ENCODE results near the gene UQCRC1. TPM values are rescaled to one million over a fixed set of nuclear protein-coding genes. Genes with fewer than 3 reads are reported as not detected.

Gene UQCRC1
- total and polyA plus RNA-seq, 2 donors = 108 to 159 TPM

DNA sequence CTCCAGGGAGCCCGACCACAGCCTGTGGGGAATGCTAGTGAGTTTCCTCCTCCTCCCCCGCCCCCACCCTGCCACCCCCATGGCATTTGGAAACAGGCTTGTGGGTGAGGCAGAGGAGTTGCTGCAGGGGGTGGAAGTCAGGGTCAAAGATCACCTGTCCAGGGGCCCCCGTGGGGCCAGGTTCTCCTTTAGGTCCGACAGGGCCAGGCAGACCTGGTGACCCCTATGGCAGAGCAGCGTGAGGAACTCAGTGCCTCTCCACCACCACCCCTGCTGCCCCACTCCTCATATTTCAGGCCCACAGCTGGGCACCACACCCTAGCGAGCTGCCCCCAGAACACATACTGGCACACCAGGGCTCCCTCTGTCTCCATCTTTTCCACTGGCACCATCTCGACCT, 36.9 kb downstream of the UQCRC1 start:
- Histone ChIP-seq H3K9me3 (ENCODE audit: control insufficient read depth in 2 of 2, insufficient read depth in 1 of 2, low read length in 1 of 2) (no peaks in the 10 kb centered on the region), H3K4me1 (ENCODE audit: control insufficient read depth in 2 of 2, insufficient read depth in 2 of 2, low read length in 2 of 2) (no peaks in the 10 kb centered on the region), H3K36me3 (ENCODE audit: control insufficient read depth in 2 of 2, insufficient read depth in 2 of 2, low read length in 1 of 2) (no peaks in the 10 kb centered on the region), H3K4me3 (ENCODE audit: low read length in 2 of 2) (no peak overlapping the region), H3K27me3 (ENCODE audit: control insufficient read depth in 2 of 2, insufficient read depth in 1 of 2, low read length in 1 of 2) (no peaks in the 10 kb centered on the region), H3K27ac (ENCODE audit: low read depth in 1 of 2, low read length in 1 of 2) (no peak overlapping the region)
- DNase-seq (ENCODE audit: low read depth in 6 of 9, low spot score in 9 of 9) = no peak
- WGBS = 95% methylated on average over 7 of the region's 7 CpGs

DNA sequence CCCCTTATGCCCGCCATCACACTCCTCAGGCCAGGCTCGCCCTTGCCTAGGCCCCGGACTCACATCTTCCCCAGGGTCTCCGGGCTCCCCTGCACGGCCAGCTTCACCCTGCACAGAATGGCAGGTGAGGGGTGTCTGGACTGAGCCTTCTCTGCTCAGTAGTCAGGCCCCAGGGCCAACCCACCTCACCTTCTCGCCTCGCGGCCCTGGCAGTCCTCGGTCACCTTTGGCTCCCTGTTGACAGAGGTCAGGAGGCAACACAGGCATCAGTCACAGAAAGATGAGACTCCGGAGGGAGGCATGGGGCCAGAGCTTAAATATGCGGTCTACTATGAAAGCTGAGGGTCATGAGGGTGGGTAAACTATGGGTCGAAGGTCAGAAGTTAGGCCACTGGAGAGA, 37.5 kb downstream of the UQCRC1 start:
- Histone ChIP-seq H3K27me3 (ENCODE audit: control insufficient read depth in 2 of 2, insufficient read depth in 1 of 2, low read length in 1 of 2) (no peaks in the 10 kb centered on the region), H3K36me3 (ENCODE audit: control insufficient read depth in 2 of 2, insufficient read depth in 2 of 2, low read length in 1 of 2) (no peaks in the 10 kb centered on the region), H3K4me3 (ENCODE audit: low read length in 2 of 2) (no peak overlapping the region), H3K27ac (ENCODE audit: low read depth in 1 of 2, low read length in 1 of 2) (no peak overlapping the region), H3K9me3 (ENCODE audit: control insufficient read depth in 2 of 2, insufficient read depth in 1 of 2, low read length in 1 of 2) (no peaks in the 10 kb centered on the region), H3K4me1 (ENCODE audit: control insufficient read depth in 2 of 2, insufficient read depth in 2 of 2, low read length in 2 of 2) (no peaks in the 10 kb centered on the region)
- DNase-seq (ENCODE audit: low read depth in 6 of 9, low spot score in 9 of 9) = no peak
- 96% methylated on average over 12 of the region's 12 CpGs for WGBS

DNA sequence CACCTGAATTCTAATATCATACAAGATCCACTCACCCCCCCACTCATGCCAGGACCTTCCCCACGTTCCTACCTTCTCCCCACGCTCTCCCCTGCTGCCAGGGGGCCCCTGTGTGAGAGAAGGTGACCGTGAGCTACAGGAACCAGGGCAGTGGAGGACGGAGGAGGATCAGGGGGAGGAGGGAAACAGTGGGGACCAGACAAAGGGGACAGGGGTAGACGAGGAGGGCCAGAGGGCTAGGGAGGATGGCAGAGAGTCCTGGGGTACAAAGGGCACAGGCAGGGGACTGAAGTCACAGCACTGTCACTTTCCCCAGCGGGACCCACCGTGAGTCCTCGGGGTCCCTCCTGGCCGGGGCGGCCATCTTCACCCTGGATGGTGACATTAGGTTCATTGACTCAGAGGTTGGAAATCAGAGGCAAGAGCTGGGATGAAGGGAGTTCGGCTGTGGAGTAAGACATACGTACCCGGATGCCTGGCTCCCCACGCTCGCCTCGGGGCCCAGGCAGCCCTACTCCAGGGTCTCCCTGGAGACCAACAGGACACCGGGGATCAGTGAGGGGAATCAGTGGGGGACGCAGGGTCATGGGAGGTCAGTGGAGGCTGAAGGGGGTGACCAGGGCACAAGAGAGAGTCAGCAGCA, 39.5 kb downstream of the UQCRC1 start:
- H3K36me3 ChIP-seq (ENCODE audit: control insufficient read depth in 2 of 2, insufficient read depth in 2 of 2, low read length in 1 of 2) = no peaks in the 10 kb centered on the region
- no peak overlapping the region for H3K4me3 ChIP-seq (ENCODE audit: low read length in 2 of 2)
- DNase-seq (ENCODE audit: low read depth in 6 of 9, low spot score in 9 of 9) = no peak
- no peak overlapping the region for H3K27ac ChIP-seq (ENCODE audit: low read depth in 1 of 2, low read length in 1 of 2)
- H3K27me3 ChIP-seq (ENCODE audit: control insufficient read depth in 2 of 2, insufficient read depth in 1 of 2, low read length in 1 of 2) = no peaks in the 10 kb centered on the region
- peaks cover 0 to 5% of the 10 kb centered on the region in 2 donors for H3K9me3 ChIP-seq (ENCODE audit: control insufficient read depth in 2 of 2, insufficient read depth in 1 of 2, low read length in 1 of 2)
- no peaks in the 10 kb centered on the region for H3K4me1 ChIP-seq (ENCODE audit: control insufficient read depth in 2 of 2, insufficient read depth in 2 of 2, low read length in 2 of 2)
- 95% methylated on average over 18 of the region's 18 CpGs for WGBS

DNA sequence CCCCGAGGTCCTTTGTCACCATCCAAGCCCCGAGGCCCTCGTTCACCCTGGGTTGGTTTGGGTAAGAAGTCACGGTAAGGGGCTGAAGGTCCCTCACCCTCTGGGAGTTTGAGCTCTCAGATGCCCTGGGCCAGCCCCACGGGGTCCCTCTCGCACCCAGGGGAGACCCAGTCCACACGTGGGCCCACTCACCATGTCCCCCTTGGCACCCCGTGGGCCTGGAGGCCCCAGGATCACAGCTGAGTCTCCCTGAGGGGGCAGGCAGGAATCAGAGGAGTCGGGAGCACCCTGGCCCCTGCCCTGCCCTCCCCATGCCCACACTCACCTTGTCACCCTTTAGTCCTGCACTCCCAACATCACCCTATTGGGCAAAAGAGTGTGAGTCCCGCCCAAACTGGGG, 40.0 kb downstream of the UQCRC1 start:
- Histone ChIP-seq H3K27me3 (ENCODE audit: control insufficient read depth in 2 of 2, insufficient read depth in 1 of 2, low read length in 1 of 2) (no peaks in the 10 kb centered on the region), H3K4me1 (ENCODE audit: control insufficient read depth in 2 of 2, insufficient read depth in 2 of 2, low read length in 2 of 2) (no peaks in the 10 kb centered on the region), H3K36me3 (ENCODE audit: control insufficient read depth in 2 of 2, insufficient read depth in 2 of 2, low read length in 1 of 2) (no peaks in the 10 kb centered on the region), H3K9me3 (ENCODE audit: control insufficient read depth in 2 of 2, insufficient read depth in 1 of 2, low read length in 1 of 2) (peaks cover 0 to 5% of the 10 kb centered on the region in 2 donors), H3K4me3 (ENCODE audit: low read length in 2 of 2) (no peak overlapping the region), H3K27ac (ENCODE audit: low read depth in 1 of 2, low read length in 1 of 2) (no peak overlapping the region)
- WGBS = 95% methylated on average over 10 of the region's 10 CpGs
- DNase-seq (ENCODE audit: low read depth in 6 of 9, low spot score in 9 of 9) = no peak

DNA sequence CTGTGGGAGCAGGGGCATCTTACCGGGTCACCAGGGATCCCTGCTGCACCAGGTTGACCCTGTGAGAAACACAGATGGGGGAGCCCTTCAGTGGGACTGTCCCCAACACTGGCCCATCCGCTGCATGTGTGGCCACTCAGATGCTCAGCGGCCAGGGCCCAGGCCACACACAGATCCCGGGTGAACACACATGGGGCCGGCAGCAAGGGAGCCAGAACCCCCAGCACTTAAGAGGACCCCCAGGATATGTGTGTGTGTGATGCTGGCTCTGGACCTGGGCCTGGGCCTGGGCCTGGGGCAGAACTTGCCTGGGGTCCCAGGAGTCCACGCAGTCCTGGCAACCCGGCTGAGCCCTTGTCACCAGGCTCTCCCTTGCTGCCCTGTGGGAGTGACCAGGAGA, 41.0 kb downstream of the UQCRC1 start:
- no peak for DNase-seq (ENCODE audit: low read depth in 6 of 9, low spot score in 9 of 9)
- Histone ChIP-seq H3K36me3 (ENCODE audit: control insufficient read depth in 2 of 2, insufficient read depth in 2 of 2, low read length in 1 of 2) (no peaks in the 10 kb centered on the region), H3K9me3 (ENCODE audit: control insufficient read depth in 2 of 2, insufficient read depth in 1 of 2, low read length in 1 of 2) (peaks cover 0 to 5% of the 10 kb centered on the region in 2 donors), H3K27me3 (ENCODE audit: control insufficient read depth in 2 of 2, insufficient read depth in 1 of 2, low read length in 1 of 2) (no peaks in the 10 kb centered on the region), H3K4me3 (ENCODE audit: low read length in 2 of 2) (no peak overlapping the region), H3K27ac (ENCODE audit: low read depth in 1 of 2, low read length in 1 of 2) (no peak overlapping the region), H3K4me1 (ENCODE audit: control insufficient read depth in 2 of 2, insufficient read depth in 2 of 2, low read length in 2 of 2) (no peaks in the 10 kb centered on the region)
- 97% methylated on average over 7 of the region's 7 CpGs for WGBS

DNA sequence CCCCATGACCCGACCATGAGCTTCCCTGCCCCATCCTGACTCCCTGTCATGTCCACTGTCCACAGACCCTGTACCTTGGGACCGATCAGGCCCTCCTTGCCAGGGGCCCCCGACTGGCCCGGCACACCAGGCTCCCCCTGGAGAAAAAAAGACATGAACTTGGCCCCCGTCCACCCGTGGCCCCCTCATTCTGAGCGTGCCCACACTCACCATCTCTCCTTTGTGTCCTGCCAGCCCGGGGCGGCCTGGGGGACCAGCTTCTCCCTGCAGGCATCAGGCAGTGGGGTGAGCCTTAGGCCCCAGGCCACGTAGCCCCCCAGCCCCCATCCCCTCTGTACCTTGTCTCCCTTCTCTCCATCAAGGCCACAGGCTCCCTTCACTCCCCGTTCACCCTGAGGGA, 41.9 kb downstream of the UQCRC1 start:
- no peak for DNase-seq (ENCODE audit: low read depth in 6 of 9, low spot score in 9 of 9)
- whole genome bisulfite sequencing = 96% methylated on average over 11 of the region's 11 CpGs
- no peaks in the 10 kb centered on the region for H3K4me1 ChIP-seq (ENCODE audit: control insufficient read depth in 2 of 2, insufficient read depth in 2 of 2, low read length in 2 of 2)
- peaks cover 0 to 5% of the 10 kb centered on the region in 2 donors for H3K9me3 ChIP-seq (ENCODE audit: control insufficient read depth in 2 of 2, insufficient read depth in 1 of 2, low read length in 1 of 2)
- H3K36me3 ChIP-seq (ENCODE audit: control insufficient read depth in 2 of 2, insufficient read depth in 2 of 2, low read length in 1 of 2) = no peaks in the 10 kb centered on the region
- H3K4me3 ChIP-seq (ENCODE audit: low read length in 2 of 2) = no peak overlapping the region
- H3K27ac ChIP-seq (ENCODE audit: low read depth in 1 of 2, low read length in 1 of 2) = no peak overlapping the region
- peaks cover 0 to 2% of the 10 kb centered on the region in 2 donors for H3K27me3 ChIP-seq (ENCODE audit: control insufficient read depth in 2 of 2, insufficient read depth in 1 of 2, low read length in 1 of 2)

DNA sequence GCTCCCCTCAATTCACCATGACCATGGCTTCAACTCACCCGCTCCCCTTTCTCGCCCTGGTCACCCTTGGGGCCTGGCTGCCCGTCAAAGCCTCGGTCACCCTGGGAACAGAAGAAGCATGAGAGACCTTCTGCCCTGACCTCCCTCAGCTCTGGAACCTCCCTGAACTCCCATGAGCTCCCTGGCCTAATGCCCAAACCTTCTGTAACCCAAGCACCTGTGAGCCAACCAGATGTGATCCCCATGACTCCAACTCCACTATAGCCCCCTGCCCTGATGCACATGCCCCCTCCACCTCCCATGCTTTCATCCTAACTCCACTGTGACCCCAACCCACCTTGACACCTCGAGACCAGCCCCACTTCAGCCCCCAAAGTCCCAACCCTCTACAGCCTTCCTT, 42.4 kb downstream of the UQCRC1 start:
- DNase-seq (ENCODE audit: low read depth in 6 of 9, low spot score in 9 of 9) = no peak
- Histone ChIP-seq H3K36me3 (ENCODE audit: control insufficient read depth in 2 of 2, insufficient read depth in 2 of 2, low read length in 1 of 2) (no peaks in the 10 kb centered on the region), H3K27ac (ENCODE audit: low read depth in 1 of 2, low read length in 1 of 2) (no peak overlapping the region), H3K4me1 (ENCODE audit: control insufficient read depth in 2 of 2, insufficient read depth in 2 of 2, low read length in 2 of 2) (no peaks in the 10 kb centered on the region), H3K27me3 (ENCODE audit: control insufficient read depth in 2 of 2, insufficient read depth in 1 of 2, low read length in 1 of 2) (peaks cover 0 to 2% of the 10 kb centered on the region in 2 donors), H3K9me3 (ENCODE audit: control insufficient read depth in 2 of 2, insufficient read depth in 1 of 2, low read length in 1 of 2) (peaks cover 0 to 5% of the 10 kb centered on the region in 2 donors), H3K4me3 (ENCODE audit: low read length in 2 of 2) (no peak overlapping the region)
- WGBS = 93% methylated on average over 5 of the region's 5 CpGs

DNA sequence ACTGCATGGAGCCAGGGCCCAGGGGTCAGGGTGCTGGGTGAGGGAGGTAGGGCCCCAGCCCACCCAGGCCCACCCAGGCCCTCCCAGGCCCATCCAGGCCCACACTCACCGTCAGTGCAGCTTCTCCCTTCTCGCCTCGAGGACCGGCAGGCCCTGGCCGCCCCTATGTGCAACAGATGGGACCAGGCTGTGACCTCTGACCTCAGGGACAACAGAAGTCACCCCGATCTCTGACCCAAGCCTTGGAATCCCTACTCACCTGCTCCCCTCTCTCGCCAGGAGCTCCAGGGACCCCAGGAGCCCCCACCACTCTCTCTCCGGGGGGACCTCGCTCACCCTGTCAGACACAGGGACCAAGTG, 43.1 kb downstream of the UQCRC1 start:
- Histone ChIP-seq H3K27me3 (ENCODE audit: control insufficient read depth in 2 of 2, insufficient read depth in 1 of 2, low read length in 1 of 2) (peaks cover 0 to 2% of the 10 kb centered on the region in 2 donors), H3K27ac (ENCODE audit: low read depth in 1 of 2, low read length in 1 of 2) (no peak overlapping the region), H3K4me1 (ENCODE audit: control insufficient read depth in 2 of 2, insufficient read depth in 2 of 2, low read length in 2 of 2) (no peaks in the 10 kb centered on the region), H3K36me3 (ENCODE audit: control insufficient read depth in 2 of 2, insufficient read depth in 2 of 2, low read length in 1 of 2) (no peaks in the 10 kb centered on the region), H3K4me3 (ENCODE audit: low read length in 2 of 2) (no peak overlapping the region), H3K9me3 (ENCODE audit: control insufficient read depth in 2 of 2, insufficient read depth in 1 of 2, low read length in 1 of 2) (peaks cover 0 to 5% of the 10 kb centered on the region in 2 donors)
- 92% methylated on average over 9 of the region's 9 CpGs for WGBS
- no peak for DNase-seq (ENCODE audit: low read depth in 6 of 9, low spot score in 9 of 9)

DNA sequence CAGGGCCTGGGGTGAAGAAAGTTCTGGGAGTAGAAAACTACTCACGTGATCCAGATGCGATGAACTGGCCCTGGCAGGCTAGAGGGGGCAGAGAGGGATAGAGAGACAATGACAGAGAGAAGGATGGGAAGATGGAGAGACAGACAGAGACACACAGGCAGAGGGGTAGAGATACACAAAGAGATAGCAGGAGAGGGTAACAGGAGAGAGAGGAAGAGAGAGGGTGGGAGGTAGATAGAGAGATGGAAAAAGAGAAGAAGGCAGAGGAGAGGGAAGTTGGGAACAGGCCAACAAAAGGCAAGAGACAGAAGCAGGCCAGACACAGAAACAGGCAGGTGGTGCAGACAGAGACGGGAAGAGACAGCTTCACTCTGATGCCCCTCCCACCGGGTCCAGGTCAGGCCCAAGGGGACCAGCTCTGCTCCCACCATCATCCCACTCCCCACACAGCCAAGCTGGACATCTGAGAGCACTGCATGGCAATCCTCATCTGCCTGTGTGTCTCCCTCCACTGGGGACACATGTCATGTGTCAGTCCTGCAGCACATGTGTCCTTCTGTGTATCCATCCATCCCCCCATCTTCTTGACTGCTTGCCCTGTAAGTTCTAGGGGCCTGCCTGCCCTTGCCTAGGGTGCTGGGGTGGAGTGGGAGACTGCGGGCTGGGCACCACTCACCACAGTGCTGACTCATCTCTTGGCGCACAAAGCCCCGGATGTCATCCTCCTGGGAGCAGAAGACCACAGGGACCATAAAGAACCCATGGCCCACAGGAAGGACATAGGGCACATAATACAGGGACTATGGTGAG, 43.6 kb downstream of the UQCRC1 start:
- H3K27ac ChIP-seq (ENCODE audit: low read depth in 1 of 2, low read length in 1 of 2) = no peak overlapping the region
- WGBS = 65% methylated on average over 7 of the region's 7 CpGs
- H3K4me3 ChIP-seq (ENCODE audit: low read length in 2 of 2) = no peak overlapping the region
- no peaks in the 10 kb centered on the region for H3K36me3 ChIP-seq (ENCODE audit: control insufficient read depth in 2 of 2, insufficient read depth in 2 of 2, low read length in 1 of 2)
- peaks cover 0 to 5% of the 10 kb centered on the region in 2 donors for H3K9me3 ChIP-seq (ENCODE audit: control insufficient read depth in 2 of 2, insufficient read depth in 1 of 2, low read length in 1 of 2)
- peaks cover 0 to 8% of the 10 kb centered on the region in 2 donors for H3K27me3 ChIP-seq (ENCODE audit: control insufficient read depth in 2 of 2, insufficient read depth in 1 of 2, low read length in 1 of 2)
- no peak for DNase-seq (ENCODE audit: low read depth in 6 of 9, low spot score in 9 of 9)
- H3K4me1 ChIP-seq (ENCODE audit: control insufficient read depth in 2 of 2, insufficient read depth in 2 of 2, low read length in 2 of 2) = peaks cover 0 to 5% of the 10 kb centered on the region in 2 donors

All from thymus (tissue), 11 donors.